Measurements from ENCODE around the gene CTIF. TPM values are rescaled to one million over a fixed set of nuclear protein-coding genes. Genes with fewer than 3 reads are reported as not detected.
A peak's percentile ranks its signal among the peaks of the same experiment; 100 is the strongest.

The CTIF gene
- polyA plus RNA-seq, 3 donors = 0.38 to 8.7 (median 1.2) TPM

GRCh38 chr18:48539406-48540250, 797 bp downstream of the CTIF start:
- under 1% methylated on average over 63 of the region's 70 CpGs for WGBS (ENCODE audit: insufficient coverage)
- H2AFZ ChIP-seq (ENCODE audit: insufficient read depth, low read depth, low read length, poor library complexity, severe bottlenecking) = peak overlapping the region; percentile 87

More at GRCh38 chr18:48539406-48540250, 797 bp downstream of the CTIF start:
- H3K9me3 ChIP-seq (replicated peaks in 1 of 2; ENCODE audit: control insufficient read depth in 1 of 2, insufficient read depth in 1 of 2, low read length in 2 of 2) = no peaks in the 10 kb centered on the region
- intact Hi-C loops (cut with micrococcal nuclease) = no loop called here
- peaks cover 4% of the 10 kb centered on the region for H3K79me2 ChIP-seq (ENCODE audit: insufficient read depth, low read length)
- Mint-ChIP-seq H3K4me1 (peaks cover 13% of the 10 kb centered on the region), H3K27ac (peak overlapping the region in 5 of 7 donors; percentile 57 to 85 (median 81)), H3K36me3 (peaks cover 0 to 7% of the 10 kb centered on the region in 2 donors), H3K9me3 (peaks cover 0 to 2% (median 0%) of the 10 kb centered on the region in 7 donors), H3K4me3 (peak overlapping the region; percentile 92 to 94), H3K27me3 (ENCODE audit: low read depth in 3 of 3) (peaks cover 5 to 16% (median 8%) of the 10 kb centered on the region in 3 donors)
- peak overlapping the region in 1 of 2 donors; percentile 20 for H3K27ac ChIP-seq (ENCODE audit: low read depth in 1 of 2, low read length in 2 of 2)
- peak overlapping the region; percentile 66 for H3K9ac ChIP-seq (ENCODE audit: insufficient read depth, low read length, poor library complexity, severe bottlenecking)
- peaks cover 0 to 4% of the 10 kb centered on the region in 2 donors for H3K27me3 ChIP-seq (ENCODE audit: control insufficient read depth in 2 of 2, insufficient read depth in 2 of 2, low read length in 2 of 2)
- peak overlapping the region; percentile 48 to 94 (median 84) for H3K4me3 ChIP-seq (replicated peaks in 1 of 3; ENCODE audit: low read depth in 2 of 3, low read length in 3 of 3)
- H3K4me1 ChIP-seq (ENCODE audit: control insufficient read depth in 1 of 2, insufficient read depth in 2 of 2, low read length in 2 of 2) = peaks cover 21 to 33% of the 10 kb centered on the region in 2 donors
- H3K4me2 ChIP-seq (replicated peaks; ENCODE audit: extremely low read depth, low read length, poor library complexity, severe bottlenecking) = peak overlapping the region; percentile 100
- no peak for TF ChIP-seq CTCF (IDR thresholded peaks at IDR 0.05)
- DNase-seq = peak in 1 of 3 donors; percentile 21
- H4K20me1 ChIP-seq (ENCODE audit: insufficient read depth, low read length) = peaks cover 32% of the 10 kb centered on the region
- H3K36me3 ChIP-seq (replicated peaks in 1 of 2; ENCODE audit: control insufficient read depth in 1 of 2, insufficient read depth in 2 of 2, low read length in 2 of 2) = no peaks in the 10 kb centered on the region
